GM19324 (cell line): ENCODE data around the gene ILDR1.
"Not testable (repeated sequence)": the region's sequence is repeated elsewhere in the genome, so short reads cannot be mapped to it uniquely, and the experiment has no call there.

Source experiments
- ATAC-seq: cut with Tn5 transposase; IDR thresholded peaks from one replicate; pipeline ENCODE4 v1.9.1; 2021; ENCODE audit warnings: mild to moderate bottlenecking, moderate library complexity; ENCODE audit not compliant: unreplicated experiment, low FRiP score

ILDR1 gene

DNA sequence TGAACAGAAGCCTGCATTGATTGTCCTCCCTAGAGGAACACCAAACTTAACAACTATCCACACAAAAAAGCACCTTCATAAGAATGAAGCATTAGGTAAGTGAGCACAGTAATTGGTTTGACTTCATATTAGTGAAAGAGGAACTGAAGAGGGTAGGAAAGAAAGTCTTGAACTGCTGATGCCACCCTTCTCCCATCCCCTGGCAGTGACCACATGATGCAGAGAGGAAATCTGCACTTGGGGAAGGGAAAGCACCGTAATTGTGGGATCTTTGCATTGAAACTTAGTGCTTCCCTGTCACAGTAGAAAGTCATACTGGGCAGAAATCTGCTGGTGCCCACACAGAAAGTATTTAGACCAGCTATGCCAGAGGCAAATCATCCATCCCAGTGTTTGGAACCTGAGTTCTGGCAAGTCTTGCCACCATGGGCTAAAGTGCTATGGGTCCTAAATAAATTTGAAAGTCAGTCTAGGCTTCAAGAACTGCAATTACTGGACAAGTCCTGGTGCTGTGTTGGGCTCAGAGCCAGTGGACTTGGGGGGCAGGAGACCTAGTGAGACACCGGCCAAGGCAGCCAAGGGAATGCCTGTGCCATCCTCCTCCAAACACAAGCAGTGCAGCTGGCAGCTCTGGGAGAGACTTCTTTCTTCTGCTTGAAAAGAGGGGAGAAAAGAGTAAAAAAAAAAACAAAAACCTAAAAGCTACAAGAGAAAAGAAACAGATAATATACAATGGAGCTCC, 64.2 kb downstream of the ILDR1 start:
- ATAC-seq = no peak

DNA sequence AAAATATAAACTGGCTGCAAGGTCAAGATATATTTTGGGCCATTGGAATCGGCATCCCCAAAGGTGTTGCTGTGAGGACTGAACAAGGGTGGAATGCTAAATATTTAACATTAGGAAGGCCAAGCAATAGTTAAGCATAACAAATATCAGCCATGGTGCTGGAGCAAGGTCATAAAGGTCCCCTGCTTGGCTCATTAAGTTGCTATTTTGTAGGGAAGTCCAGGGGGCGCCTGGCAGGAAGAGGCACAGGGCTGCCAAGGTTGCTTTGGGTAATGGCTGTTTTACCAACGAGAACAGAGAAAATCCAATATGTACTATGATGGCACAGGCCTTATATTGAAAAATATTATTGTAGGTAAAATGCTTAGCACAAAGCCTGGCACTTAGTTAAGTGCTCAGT, 65.7 kb downstream of the ILDR1 start:
- no peak for ATAC-seq

DNA sequence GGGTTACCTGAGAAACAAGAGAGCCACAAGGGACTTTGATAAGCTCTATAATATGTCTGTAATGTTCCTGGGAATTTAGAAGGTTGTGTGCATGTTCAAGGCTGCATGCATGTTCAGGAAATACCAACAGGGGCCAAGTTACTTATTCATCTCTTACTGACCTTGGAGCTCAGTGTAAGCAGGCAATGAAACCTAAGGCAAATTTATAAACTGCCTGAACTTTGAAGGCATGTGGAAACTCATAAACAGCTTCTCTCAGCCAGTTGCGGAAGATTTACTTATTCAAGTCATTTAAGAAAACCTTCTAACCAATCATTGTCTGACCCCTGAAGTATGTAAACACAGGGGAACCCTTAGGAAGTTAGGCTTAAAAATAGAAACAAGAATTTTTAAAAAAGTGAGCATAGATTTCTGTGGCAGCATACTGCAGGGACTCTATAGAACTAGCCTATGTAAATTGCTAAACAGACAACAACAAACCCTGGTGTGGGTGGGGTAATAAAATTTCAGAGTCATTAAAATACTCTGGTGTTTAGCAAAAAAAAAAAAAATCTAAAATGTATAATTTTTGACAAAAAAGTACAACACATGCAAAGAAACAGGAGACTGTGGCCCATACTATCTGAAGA, 70.6 kb downstream of the ILDR1 start:
- ATAC-seq = no peak

DNA sequence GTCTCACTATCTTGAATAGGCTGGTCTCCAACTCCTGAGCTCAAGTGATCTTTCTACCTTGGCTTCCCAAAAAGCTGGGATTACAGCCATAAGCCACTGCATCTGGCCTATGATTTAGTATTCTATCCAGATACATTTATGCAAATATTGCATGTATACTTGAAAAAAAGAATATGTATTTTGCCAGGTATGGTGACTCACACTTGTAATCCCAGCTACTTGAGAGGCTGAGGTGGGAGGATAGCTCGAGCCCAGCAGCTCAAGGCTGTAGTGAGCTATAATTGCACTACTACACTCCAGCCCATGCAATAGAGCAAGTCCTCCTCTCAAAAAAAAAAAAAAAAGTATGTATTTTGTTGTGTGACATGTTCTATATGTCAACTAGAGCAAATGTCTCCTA, 73.4 kb downstream of the ILDR1 start:
- no peak for ATAC-seq

DNA sequence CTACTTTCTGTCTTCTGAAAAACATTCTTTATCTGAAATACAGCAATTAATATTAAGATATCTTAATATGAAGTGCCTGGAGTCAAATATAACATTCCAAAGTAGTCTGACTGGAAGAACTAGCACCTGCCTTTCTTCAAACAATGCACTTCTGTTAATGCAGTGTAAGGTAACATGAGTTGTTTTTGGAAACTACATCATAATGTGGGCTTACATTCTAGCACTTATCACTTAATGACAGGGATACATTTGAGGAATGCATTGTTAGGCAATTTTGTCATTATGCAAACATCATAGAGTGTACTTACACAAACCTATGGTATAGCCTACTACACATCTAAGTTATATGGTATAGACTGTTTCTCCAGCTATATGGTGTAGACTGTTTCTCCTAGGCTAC, 78.6 kb downstream of the ILDR1 start:
- no peak for ATAC-seq

DNA sequence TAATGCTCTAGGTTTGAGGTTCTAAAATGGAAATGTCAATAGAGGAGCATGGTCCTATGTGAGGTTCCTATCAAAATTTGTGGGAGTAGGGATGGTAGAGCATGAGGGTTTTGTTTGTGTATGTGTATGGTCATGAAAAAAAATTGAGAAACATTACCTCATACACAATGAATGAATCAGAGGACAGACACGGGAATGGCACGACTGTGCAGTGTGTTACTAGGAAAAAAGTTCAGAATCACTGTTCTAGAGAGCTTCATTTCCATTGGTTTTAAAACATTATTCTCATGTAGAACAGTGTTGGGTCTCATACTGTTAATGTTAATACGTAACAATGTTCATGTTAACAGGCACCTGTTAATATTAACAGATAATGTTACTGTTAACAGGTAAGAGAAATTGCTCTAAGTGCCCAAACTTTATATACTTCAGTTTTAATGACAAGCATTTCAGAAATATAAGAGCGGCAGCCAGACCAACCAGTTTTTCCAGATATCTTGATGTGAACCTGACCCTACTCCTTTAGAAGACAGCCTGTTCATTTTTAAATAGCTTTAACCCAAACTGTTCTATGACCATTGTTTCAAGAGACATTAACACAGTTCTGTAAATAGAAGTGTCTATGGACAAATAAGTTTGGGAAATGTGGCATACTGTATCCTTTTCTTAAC, 79.8 kb downstream of the ILDR1 start:
- no peak for ATAC-seq

DNA sequence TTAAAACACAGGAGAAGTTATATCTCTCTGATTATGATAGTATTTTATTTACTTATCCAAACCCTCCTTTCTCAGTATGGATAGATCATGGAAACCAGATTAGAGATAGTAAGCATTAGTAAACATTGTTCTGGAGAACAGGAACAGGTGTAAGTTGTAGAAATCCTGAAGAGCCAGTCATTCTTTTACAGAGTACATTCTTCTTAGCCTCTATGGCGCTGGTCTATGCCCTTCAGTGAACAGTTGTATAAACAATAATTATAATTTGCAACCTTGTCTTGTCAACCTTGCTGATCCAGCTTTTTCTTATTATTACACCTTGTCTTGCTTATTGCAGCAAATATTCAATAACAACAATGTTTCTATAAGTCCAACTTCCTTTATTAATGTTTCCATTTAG, 80.5 kb downstream of the ILDR1 start:
- no peak for ATAC-seq

DNA sequence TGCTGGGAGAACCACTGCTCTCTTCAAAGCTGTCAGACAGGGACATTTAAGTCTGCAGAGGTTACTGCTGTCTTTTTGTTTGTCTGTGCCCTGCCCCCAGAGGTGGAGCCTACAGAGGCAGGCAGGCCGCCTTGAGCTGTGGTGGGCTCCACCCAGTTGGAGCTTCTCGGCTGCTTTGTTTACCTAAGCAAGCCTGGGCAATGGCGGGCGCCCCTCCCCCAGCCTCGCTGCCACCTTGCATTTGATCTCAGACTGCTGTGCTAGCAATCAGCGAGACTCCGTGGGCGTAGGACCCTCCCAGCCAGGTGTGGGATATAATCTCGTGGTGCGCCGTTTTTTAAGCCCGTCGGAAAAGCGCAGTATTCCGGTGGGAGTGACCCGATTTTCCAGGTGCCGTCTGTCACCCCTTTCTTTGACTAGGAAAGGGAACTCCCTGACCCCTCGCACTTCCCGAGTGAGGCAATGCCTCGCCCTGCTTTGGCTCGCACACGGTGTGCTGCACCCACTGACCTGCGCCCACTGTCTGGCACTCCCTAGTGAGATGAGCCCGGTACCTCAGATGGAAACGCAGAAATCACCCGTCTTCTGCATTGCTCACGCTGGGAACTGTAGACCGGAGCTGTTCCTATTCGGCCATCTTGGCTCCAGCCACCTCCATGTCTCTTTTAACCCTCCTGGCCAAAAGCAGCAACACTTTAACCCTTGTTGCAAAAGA, 83.7 kb downstream of the ILDR1 start:
- not testable (repeated sequence) for ATAC-seq
